Fibroblast of the aortic adventitia (primary cell): ENCODE data around the gene METAP1D. TPM values are rescaled to one million over a fixed set of nuclear protein-coding genes. Genes with fewer than 3 reads are reported as not detected.
A peak's percentile ranks its signal among the peaks of the same experiment; 100 is the strongest.

ENCODE experiments used
- DNase-seq: peaks from one replicate; pipeline ENCODE4 v3.0.0-alpha.2; 2010; ENCODE audit warnings: low read depth
- H3K4me3 ChIP-seq: 2 replicates; pipeline ENCODE4 v1.5.1; 2011; ENCODE audit warnings: low read depth, mild to moderate bottlenecking, control low read depth, low read length, moderate library complexity
- CTCF ChIP-seq: IDR thresholded peaks from 2 replicates; pipeline ENCODE4 v1.5.1; 2011; ENCODE audit warnings: mild to moderate bottlenecking, low read length, control low read depth, inconsistent platforms; ENCODE audit not compliant: insufficient read depth
- total RNA-seq: library from RNA; depleted of rRNA; stranded (reverse); fragments of >200 nt; gene quantifications from 2 replicates; pipeline ENCODE4 v1.2.3, GENCODE V29; 2012; ENCODE audit warnings: low replicate concordance

METAP1D gene
- total RNA-seq, 1 donor = 14.3 TPM

DNA sequence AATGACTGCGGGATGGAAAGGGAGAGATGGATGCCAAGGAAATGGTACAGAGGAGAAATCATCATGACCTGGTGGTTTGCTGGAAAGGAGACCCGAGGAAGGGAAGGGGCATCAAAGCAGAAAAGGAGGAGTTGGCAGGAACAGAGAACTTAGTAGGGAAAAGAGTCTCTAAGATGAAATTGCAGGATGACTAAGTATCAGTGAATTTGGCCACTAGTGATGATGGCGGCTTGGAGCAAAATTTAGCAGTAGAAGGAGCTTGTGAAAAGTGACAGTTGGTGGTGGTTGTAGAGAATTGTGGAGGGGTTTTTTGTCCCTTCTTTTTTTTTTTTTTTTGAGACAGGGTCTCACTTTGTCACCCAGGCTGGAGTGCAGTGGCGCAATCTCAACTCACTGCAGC, 10.1 kb downstream of the METAP1D start:
- no peak for TF ChIP-seq CTCF
- DNase-seq = no peak
- H3K4me3 ChIP-seq = no peak overlapping the region

DNA sequence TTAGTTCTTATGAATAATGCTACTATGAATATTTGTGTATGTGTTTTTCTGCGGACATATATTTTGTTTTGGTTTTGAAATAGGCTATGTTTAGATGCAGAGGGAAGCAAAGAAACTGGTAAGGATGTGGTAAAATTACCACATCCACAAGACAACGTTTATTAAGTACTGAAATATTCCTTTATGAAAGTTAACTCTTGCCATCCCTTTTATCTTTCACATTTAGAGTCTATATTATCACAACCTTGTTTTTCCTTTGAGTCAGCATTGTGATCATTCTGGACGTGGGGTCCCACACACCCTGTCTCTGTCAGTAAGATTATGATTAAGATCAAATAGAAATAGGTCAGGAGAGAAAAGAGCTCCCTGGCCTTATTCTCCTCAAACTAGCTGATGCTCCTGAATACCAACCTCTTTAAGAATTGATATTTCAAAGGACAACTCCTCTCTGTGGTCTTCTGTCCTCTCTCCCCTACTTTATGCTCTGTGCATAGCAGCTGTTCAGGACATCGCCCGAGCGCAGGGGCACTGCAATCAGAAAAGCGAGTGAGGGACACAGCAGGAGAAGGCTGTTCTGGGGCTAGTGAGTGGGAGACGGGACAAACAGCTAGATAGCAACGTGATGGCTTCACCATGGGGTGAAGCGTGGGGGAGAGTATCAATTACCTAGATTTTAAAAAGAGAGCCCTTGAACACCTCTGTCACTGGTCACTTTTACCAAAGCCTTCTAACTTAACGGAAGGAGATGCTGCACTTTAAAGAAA, 12.2 kb downstream of the METAP1D start:
- TF ChIP-seq CTCF = no peak
- no peak for DNase-seq
- no peak overlapping the region for H3K4me3 ChIP-seq

DNA sequence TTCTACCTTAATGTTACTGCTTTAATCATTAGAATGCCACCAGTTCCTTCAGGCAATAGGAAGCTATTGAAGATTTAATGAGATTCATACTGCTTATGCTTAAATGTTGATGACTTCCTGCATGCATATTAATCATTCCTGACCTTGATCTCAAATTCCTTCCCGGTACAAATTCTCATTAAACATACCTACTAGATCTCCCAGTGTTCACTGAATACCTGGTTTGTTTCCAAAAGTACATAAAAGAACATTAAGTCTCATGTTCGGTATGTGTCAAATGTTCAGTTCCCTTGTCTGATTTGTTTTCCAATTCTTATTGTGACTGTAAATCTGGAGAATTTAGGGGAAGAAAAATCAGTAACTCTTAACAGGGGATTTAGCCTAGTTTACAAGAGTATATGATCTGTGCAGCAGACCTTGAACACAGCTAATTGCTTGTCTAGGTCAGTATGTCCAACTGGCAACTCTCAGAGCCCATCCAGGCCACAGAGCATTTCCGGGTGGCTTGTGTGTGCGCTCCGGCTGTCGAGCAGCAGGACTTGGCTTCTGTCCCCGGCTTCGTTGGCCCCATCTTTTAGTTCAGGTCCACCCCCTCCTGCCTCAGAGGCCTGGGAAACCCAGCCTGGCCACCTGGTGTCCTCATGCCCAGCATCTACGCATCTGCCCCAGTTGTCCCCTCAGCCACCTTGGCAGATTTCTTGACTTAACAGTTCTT, 13.1 kb downstream of the METAP1D start:
- no peak for DNase-seq
- TF ChIP-seq CTCF = no peak
- no peak overlapping the region for H3K4me3 ChIP-seq

- DNase-seq = no peak
- H3K4me3 ChIP-seq = no peak overlapping the region
- no peak for TF ChIP-seq CTCF
Measured at GRCh38 chr2:172013396-172013795, 13.6 kb downstream of the METAP1D start.

DNA sequence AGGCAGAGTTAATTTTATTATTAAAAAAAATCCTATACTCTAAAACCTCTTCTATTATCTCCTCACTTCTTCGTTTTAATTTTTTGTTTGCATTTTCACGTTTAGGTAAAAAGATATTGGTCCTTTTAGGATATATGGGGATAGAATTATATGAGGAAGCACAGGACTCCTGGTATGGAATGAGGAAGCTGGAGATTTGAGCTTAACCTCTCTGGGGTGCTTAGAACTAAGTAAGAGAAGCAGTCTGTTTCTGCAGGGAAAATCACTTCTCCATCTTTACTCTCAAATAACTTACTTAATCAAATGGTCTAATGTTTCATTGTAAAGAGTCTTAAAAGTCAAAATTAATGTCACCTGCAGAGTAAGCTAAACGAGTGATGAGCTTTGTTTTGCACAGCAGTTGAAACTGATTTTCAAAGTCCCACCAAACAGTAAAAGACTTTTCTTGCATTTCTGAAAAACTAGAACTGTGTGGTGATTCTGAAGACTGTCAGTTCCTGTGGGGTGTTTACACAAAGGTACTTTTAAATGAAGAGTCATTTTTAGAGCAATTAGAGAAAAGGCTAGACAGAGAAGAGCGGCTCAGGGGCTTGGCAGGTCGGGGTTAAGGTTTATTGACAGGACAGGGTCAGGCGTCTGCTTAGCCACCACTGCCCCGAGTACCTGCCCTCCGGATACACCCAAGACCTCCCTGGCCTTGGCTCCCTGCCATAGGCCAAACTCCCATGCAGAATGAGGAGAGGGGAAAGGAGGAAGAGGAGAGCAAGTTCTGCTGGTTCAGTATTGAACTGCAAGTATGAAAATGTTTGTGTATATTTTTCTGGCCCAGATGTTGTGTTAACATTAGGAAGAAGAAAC, 21.6 kb downstream of the METAP1D start:
- no peak overlapping the region for H3K4me3 ChIP-seq
- TF ChIP-seq CTCF = no peak
- DNase-seq = no peak

- no peak overlapping the region for H3K4me3 ChIP-seq
- DNase-seq = peak; percentile 52
Measured at GRCh38 chr2:172021955-172022354, 22.2 kb downstream of the METAP1D start.

More at GRCh38 chr2:172021955-172022354, 22.2 kb downstream of the METAP1D start:
- TF ChIP-seq CTCF = no peak
